Transverse colon (tissue), 3 donors: ENCODE data around the gene PRADC1.

Source experiments
- CTCF ChIP-seq, 5 experiments: fragments of 200-600 bp in 3 of 5; fragments of 450-650 bp in 2 of 5; sonication (generic) in 3 of 5; IDR thresholded peaks; 1 replicate in 2 of 5; 2 replicates in 3 of 5; pipeline ENCODE4 v1.5.1; 2016 to 2017; ENCODE audit warnings: antibody characterized with exemption in 5 of 5, inconsistent platforms in 3 of 5, mild to moderate bottlenecking in 2 of 5, moderate library complexity in 1 of 5
- EP300 ChIP-seq: sonication (generic); formaldehyde crosslinking; IDR thresholded peaks from one replicate; pipeline ENCODE4 v1.6.1; 2017; ENCODE audit warnings: antibody characterized with exemption, low read depth
- POLR2A ChIP-seq: fragments of 450-650 bp; IDR thresholded peaks from one replicate; pipeline ENCODE4 v1.6.1; 2016; ENCODE audit warnings: antibody characterized with exemption, mild to moderate bottlenecking, moderate library complexity

- TF ChIP-seq CTCF (IDR thresholded peaks at IDR 0.05): no peak
- no peak for TF ChIP-seq POLR2A
- TF ChIP-seq EP300: no peak
These were observed 19.4 kb upstream of the PRADC1 start for GRCh38 chr2:73252238-73253027.
